Vagina (tissue), 2 donors: ENCODE results near the gene SEMG1. TPM values are rescaled to one million over a fixed set of nuclear protein-coding genes. Genes with fewer than 3 reads are reported as not detected.

ENCODE experiments used
- DNase-seq, 2 donors: peaks; one replicate each; pipeline ENCODE4 v3.0.0-alpha.2; 2017; ENCODE audit errors: extremely low spot score in 2 of 2
- H3K27ac ChIP-seq: fragments of 200-600 bp; sonication (generic); one replicate; pipeline ENCODE4 v1.5.1; 2019
- H3K27me3 ChIP-seq: fragments of 200-600 bp; sonication (generic); one replicate; pipeline ENCODE4 v1.5.1; 2019
- H3K36me3 ChIP-seq, 2 donors: fragments of 200-600 bp; sonication (generic); one replicate each; pipeline ENCODE4 v1.5.1; 2017 to 2019
- H3K4me1 ChIP-seq: fragments of 200-600 bp; sonication (generic); one replicate; pipeline ENCODE4 v1.5.1; 2019
- H3K4me3 ChIP-seq, 2 donors: fragments of 200-600 bp; sonication (generic); 1 replicate in 1 of 2; 2 replicates in 1 of 2; pipeline ENCODE4 v1.5.1; 2016 to 2019
- H3K9me3 ChIP-seq: fragments of 200-600 bp; sonication (generic); one replicate; pipeline ENCODE4 v1.5.1; 2019
- POLR2A ChIP-seq, 2 donors: fragments of 450-650 bp; IDR thresholded peaks; one replicate each; pipeline ENCODE4 v1.6.1; 2017; ENCODE audit warnings: antibody characterized with exemption in 2 of 2, mild to moderate bottlenecking in 2 of 2, moderate library complexity in 2 of 2
- POLR2AphosphoS5 ChIP-seq, 2 donors: sonication (generic); formaldehyde crosslinking; IDR thresholded peaks; one replicate each; pipeline ENCODE4 v1.9.0; 2017; ENCODE audit warnings: antibody characterized with exemption in 2 of 2, mild to moderate bottlenecking in 2 of 2, low read depth in 1 of 2; ENCODE audit not compliant: insufficient read depth in 1 of 2
- intact Hi-C: fragments of 100-400 bp; cut with DNase I; formaldehyde crosslinking; loops from one replicate; pipeline ENCODE4 v1.15.1; 2023
- total RNA-seq: library from RNA; depleted of rRNA; stranded (reverse); fragments of >200 nt; gene quantifications from one replicate; pipeline ENCODE4 v1.2.3, GENCODE V29; 2016
- TF ChIP-seq, protein P1 (sequence below), 3 experiments: fragments of 450-650 bp in 2 of 3; fragments of 200-600 bp in 1 of 3; sonication (generic) in 1 of 3; IDR thresholded peaks; one replicate each; pipeline ENCODE4 v1.5.1; 2017 to 2019; ENCODE audit warnings: antibody characterized with exemption in 3 of 3, mild to moderate bottlenecking in 2 of 3, moderate library complexity in 2 of 3

The SEMG1 gene
- total RNA-seq, 1 donor from 2014 or later: not detected

DNA sequence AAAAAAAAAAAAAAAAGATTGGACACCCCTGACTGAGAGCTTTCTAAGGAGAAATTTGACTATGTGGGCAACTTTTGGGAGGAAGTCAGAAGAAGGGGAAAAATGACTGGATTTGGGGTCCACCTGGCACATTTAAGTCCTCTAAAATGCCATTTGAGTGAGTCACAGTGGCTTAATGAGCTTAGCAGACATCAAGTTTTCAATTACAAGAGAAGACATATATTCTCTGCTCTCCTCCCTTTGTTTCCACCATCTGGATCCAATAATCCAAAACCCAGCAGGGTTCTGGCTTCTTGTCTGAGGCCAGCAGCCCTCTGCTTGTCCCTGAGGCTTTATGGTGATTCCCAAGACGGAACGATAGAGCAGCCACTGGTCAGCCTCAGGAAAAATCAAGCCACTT is 25.2 kb upstream of the SEMG1 start:
- H3K36me3 ChIP-seq: no peaks in the 10 kb centered on the region
- H3K9me3 ChIP-seq: no peaks in the 10 kb centered on the region
- no peak overlapping the region for H3K4me3 ChIP-seq
- intact Hi-C loops: no loop called here
- H3K27me3 ChIP-seq: no peaks in the 10 kb centered on the region
- H3K4me1 ChIP-seq: no peaks in the 10 kb centered on the region
- no peak for TF ChIP-seq POLR2AphosphoS5 (IDR thresholded peaks at IDR 0.05; ENCODE audit: insufficient read depth in 1 of 2, low read depth in 1 of 2)
- no peak for TF ChIP-seq POLR2A (IDR thresholded peaks at IDR 0.05)
- TF ChIP-seq, protein P1, sequence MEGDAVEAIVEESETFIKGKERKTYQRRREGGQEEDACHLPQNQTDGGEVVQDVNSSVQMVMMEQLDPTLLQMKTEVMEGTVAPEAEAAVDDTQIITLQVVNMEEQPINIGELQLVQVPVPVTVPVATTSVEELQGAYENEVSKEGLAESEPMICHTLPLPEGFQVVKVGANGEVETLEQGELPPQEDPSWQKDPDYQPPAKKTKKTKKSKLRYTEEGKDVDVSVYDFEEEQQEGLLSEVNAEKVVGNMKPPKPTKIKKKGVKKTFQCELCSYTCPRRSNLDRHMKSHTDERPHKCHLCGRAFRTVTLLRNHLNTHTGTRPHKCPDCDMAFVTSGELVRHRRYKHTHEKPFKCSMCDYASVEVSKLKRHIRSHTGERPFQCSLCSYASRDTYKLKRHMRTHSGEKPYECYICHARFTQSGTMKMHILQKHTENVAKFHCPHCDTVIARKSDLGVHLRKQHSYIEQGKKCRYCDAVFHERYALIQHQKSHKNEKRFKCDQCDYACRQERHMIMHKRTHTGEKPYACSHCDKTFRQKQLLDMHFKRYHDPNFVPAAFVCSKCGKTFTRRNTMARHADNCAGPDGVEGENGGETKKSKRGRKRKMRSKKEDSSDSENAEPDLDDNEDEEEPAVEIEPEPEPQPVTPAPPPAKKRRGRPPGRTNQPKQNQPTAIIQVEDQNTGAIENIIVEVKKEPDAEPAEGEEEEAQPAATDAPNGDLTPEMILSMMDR (IDR thresholded peaks at IDR 0.05): no peak
- no peak for DNase-seq
- no peak overlapping the region for H3K27ac ChIP-seq

- intact Hi-C loops: no loop called here
- no peak for DNase-seq
- Histone ChIP-seq H3K27me3 (no peaks in the 10 kb centered on the region), H3K4me3 (no peak overlapping the region), H3K9me3 (no peaks in the 10 kb centered on the region), H3K27ac (no peak overlapping the region), H3K36me3 (no peaks in the 10 kb centered on the region), H3K4me1 (no peaks in the 10 kb centered on the region)
- TF ChIP-seq POLR2AphosphoS5 (IDR thresholded peaks at IDR 0.05; ENCODE audit: insufficient read depth in 1 of 2, low read depth in 1 of 2): no peak
- no peak for TF ChIP-seq POLR2A (IDR thresholded peaks at IDR 0.05)
- TF ChIP-seq, protein P1 (IDR thresholded peaks at IDR 0.05): no peak
These were observed 23.7 kb upstream of the SEMG1 start for GRCh38 chr20:45183084-45183483.

DNA sequence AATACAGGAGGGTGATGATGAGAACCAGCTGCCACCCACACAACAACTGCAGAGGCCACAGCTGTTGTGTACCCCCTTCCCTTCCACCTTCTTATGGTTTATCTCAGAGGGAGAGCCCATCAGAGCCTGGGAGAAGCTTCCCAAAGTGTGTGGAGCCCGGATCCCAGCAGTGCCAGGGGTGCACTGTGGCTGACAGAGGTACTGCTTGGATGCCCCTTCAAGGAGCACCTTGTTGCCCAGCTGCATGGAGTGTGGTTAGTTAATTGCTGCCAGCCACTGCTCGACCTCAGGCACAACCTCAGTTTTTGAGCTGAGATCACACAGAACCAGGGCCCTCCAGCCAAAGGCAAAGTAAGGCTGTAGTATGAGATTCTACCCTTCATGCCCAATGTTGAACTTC is 19.1 kb upstream of the SEMG1 start:
- Histone ChIP-seq H3K27me3 (no peaks in the 10 kb centered on the region), H3K9me3 (no peaks in the 10 kb centered on the region), H3K36me3 (no peaks in the 10 kb centered on the region), H3K4me1 (no peaks in the 10 kb centered on the region), H3K27ac (no peak overlapping the region), H3K4me3 (no peak overlapping the region)
- TF ChIP-seq POLR2A (IDR thresholded peaks at IDR 0.05) (no peak), POLR2AphosphoS5 (IDR thresholded peaks at IDR 0.05; ENCODE audit: insufficient read depth in 1 of 2, low read depth in 1 of 2) (no peak)
- TF ChIP-seq, protein P1 (IDR thresholded peaks at IDR 0.05): no peak
- intact Hi-C loops: no loop called here
- no peak for DNase-seq

DNA sequence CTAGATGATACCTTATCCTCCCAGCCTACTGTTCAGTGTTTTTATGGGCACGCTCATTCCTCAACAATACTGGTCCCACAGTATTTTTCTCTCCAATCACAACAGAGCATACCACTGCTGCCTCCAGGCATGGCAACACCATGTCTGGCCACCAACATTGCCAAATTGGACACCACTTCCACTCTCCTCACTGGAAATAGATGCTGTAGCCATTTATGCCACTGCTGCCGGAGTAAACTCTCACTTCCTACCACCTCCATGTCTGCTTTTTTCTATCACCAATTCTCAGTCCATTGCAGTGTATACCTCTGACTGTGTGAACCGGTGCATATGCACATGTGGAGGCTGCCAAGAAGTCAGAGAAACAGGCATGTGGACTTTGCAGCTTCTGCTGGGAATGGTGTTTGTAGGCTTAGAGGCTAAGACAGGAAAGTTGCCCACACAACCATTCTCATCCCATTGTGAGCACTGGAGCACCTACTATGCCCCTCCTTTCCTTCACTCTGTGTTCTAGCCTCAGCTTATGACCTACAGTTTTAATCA is 17.7 kb upstream of the SEMG1 start:
- TF ChIP-seq, protein P1 (IDR thresholded peaks at IDR 0.05): no peak
- TF ChIP-seq POLR2A (IDR thresholded peaks at IDR 0.05) (no peak), POLR2AphosphoS5 (IDR thresholded peaks at IDR 0.05; ENCODE audit: insufficient read depth in 1 of 2, low read depth in 1 of 2) (no peak)

GRCh38 chr20:45189861-45190260 is 17.0 kb upstream of the SEMG1 start:
- no peak overlapping the region for H3K27ac ChIP-seq
- TF ChIP-seq, protein P1 (IDR thresholded peaks at IDR 0.05): no peak
- no peak for TF ChIP-seq POLR2AphosphoS5 (IDR thresholded peaks at IDR 0.05; ENCODE audit: insufficient read depth in 1 of 2, low read depth in 1 of 2)
- TF ChIP-seq POLR2A (IDR thresholded peaks at IDR 0.05): no peak
- intact Hi-C loops: no loop called here
- no peaks in the 10 kb centered on the region for H3K36me3 ChIP-seq
- no peak overlapping the region for H3K4me3 ChIP-seq
- DNase-seq: no peak
- no peaks in the 10 kb centered on the region for H3K4me1 ChIP-seq
- no peaks in the 10 kb centered on the region for H3K27me3 ChIP-seq
- no peaks in the 10 kb centered on the region for H3K9me3 ChIP-seq

More for the DNA sequence above, 17.7 kb upstream of the SEMG1 start:
- Histone ChIP-seq H3K27me3 (no peaks in the 10 kb centered on the region), H3K4me3 (no peak overlapping the region), H3K27ac (no peak overlapping the region), H3K4me1 (no peaks in the 10 kb centered on the region), H3K36me3 (no peaks in the 10 kb centered on the region), H3K9me3 (no peaks in the 10 kb centered on the region)
- DNase-seq: no peak
- intact Hi-C loops: no loop called here
